Immature natural killer cell (primary cell): ENCODE measurements around the gene GJA4. TPM values are rescaled to one million over a fixed set of nuclear protein-coding genes. Genes with fewer than 3 reads are reported as not detected.

Experiments used
- DNase-seq, 3 donors: peaks; one replicate each; pipeline ENCODE4 v3.0.0; 2022; ENCODE audit warnings: mixed read lengths in 1 of 3
- H3K27ac Mint-ChIP-seq, 6 donors: one replicate each; pipeline ENCODE4 v1.8.0; 2020; ENCODE audit warnings: mixed read lengths in 6 of 6, mild to moderate bottlenecking in 5 of 6, inconsistent platforms in 4 of 6, moderate library complexity in 3 of 6
- H3K27me3 Mint-ChIP-seq, 3 donors: one replicate each; pipeline ENCODE4 v1.8.0; 2020 to 2021; ENCODE audit warnings: low read depth in 3 of 3, mild to moderate bottlenecking in 3 of 3, mixed read lengths in 3 of 3, moderate library complexity in 3 of 3, inconsistent platforms in 1 of 3
- H3K36me3 Mint-ChIP-seq, 3 donors: one replicate each; pipeline ENCODE4 v1.8.0; 2020; ENCODE audit warnings: mixed read lengths in 3 of 3, inconsistent platforms in 2 of 3, mild to moderate bottlenecking in 2 of 3
- H3K4me1 Mint-ChIP-seq, 2 donors: one replicate each; pipeline ENCODE4 v1.8.0; 2020; ENCODE audit warnings: inconsistent platforms in 2 of 2, mild to moderate bottlenecking in 2 of 2, mixed read lengths in 2 of 2, moderate library complexity in 1 of 2
- H3K4me3 Mint-ChIP-seq, 5 donors: one replicate each; pipeline ENCODE4 v1.8.0; 2020; ENCODE audit warnings: mild to moderate bottlenecking in 5 of 5, mixed read lengths in 5 of 5, inconsistent platforms in 3 of 5, moderate library complexity in 3 of 5
- H3K9me3 Mint-ChIP-seq, 6 donors: one replicate each; pipeline ENCODE4 v1.8.0; 2020; ENCODE audit warnings: mild to moderate bottlenecking in 6 of 6, mixed read lengths in 6 of 6, inconsistent platforms in 4 of 6, moderate library complexity in 3 of 6
- polyA plus RNA-seq, 3 donors: library from polyadenylated mRNA; unstranded; fragments of 300-500 nt; fragmentation: Illumina TruSeq; gene quantifications; one replicate each; pipeline ENCODE4 v1.2.3, GENCODE V29; 2021

Gene GJA4
- polyA plus RNA-seq, 3 donors from 2014 or later, result not detected

GRCh38 chr1:34842952-34843371 lies 50.2 kb downstream of the GJA4 start:
- no peak for DNase-seq
- H3K36me3 Mint-ChIP-seq, result no peaks in the 10 kb centered on the region
- H3K4me3 Mint-ChIP-seq, result peak overlapping the region; percentile 20 to 50 (median 34)
- peak overlapping the region; percentile 1 to 75 (median 48) for H3K27ac Mint-ChIP-seq
- H3K4me1 Mint-ChIP-seq, result peaks cover 27 to 29% of the 10 kb centered on the region in 2 donors
- H3K27me3 Mint-ChIP-seq, result peaks cover 0 to 5% (median 1%) of the 10 kb centered on the region in 3 donors
- H3K9me3 Mint-ChIP-seq, result peaks cover 0 to 1% (median 0%) of the 10 kb centered on the region in 6 donors

GRCh38 chr1:34843392-34844251 lies 50.8 kb downstream of the GJA4 start:
- H3K27me3 Mint-ChIP-seq, result peaks cover 0 to 5% (median 1%) of the 10 kb centered on the region in 3 donors

GRCh38 chr1:34844252-34844634 lies 51.4 kb downstream of the GJA4 start:
- H3K9me3 Mint-ChIP-seq, result no peaks in the 10 kb centered on the region
- no peak overlapping the region for H3K4me3 Mint-ChIP-seq
- peaks cover 28 to 32% of the 10 kb centered on the region in 2 donors for H3K4me1 Mint-ChIP-seq
- peaks cover 0 to 5% (median 0%) of the 10 kb centered on the region in 3 donors for H3K27me3 Mint-ChIP-seq
- peaks cover 2 to 3% (median 3%) of the 10 kb centered on the region in 3 donors for H3K36me3 Mint-ChIP-seq
- DNase-seq, result no peak
- no peak overlapping the region for H3K27ac Mint-ChIP-seq

More at GRCh38 chr1:34843392-34844251, 50.8 kb downstream of the GJA4 start:
- H3K4me1 Mint-ChIP-seq, result peaks cover 27 to 29% of the 10 kb centered on the region in 2 donors
- peak overlapping the region; percentile 18 to 51 (median 23) for H3K4me3 Mint-ChIP-seq
- H3K27ac Mint-ChIP-seq, result peak overlapping the region; percentile 1 to 75 (median 48)
- peaks cover 0 to 3% (median 2%) of the 10 kb centered on the region in 3 donors for H3K36me3 Mint-ChIP-seq
- DNase-seq, result no peak
- H3K9me3 Mint-ChIP-seq, result peaks cover 0 to 1% (median 0%) of the 10 kb centered on the region in 6 donors

Other genes starting within 250 kb of the GJA4 start
- gene GJB5, start 38.0 kb upstream of the GJA4 start, polyA plus RNA-seq, result not detected
- not detected for gene GJB4, start 33.3 kb upstream of the GJA4 start, polyA plus RNA-seq
- not detected for gene GJB3, start 11.8 kb upstream of the GJA4 start, polyA plus RNA-seq
- 100 to 1,000 TPM in 2 of 3 donors, 10 to 100 TPM in 1; 96.5 to 169 (median 114) TPM for gene SMIM12, start 66.8 kb downstream of the GJA4 start, polyA plus RNA-seq
- under 1 TPM in 1 of 3 donors, not detected in 2; 0.10 TPM for gene DLGAP3, start 136.7 kb downstream of the GJA4 start, polyA plus RNA-seq
- 100 to 1,000 TPM; 124 to 214 (median 186) TPM for gene TMEM35B, start 192.3 kb downstream of the GJA4 start, polyA plus RNA-seq
- gene ZMYM6, start 238.9 kb downstream of the GJA4 start, polyA plus RNA-seq, result 1 to 10 TPM; 5.9 to 8.0 (median 6.2) TPM